ENCODE measurements around the gene DACT1.

Gene DACT1

GRCh38 chr14:58669556-58670200 is 31.9 kb downstream of the DACT1 start:
- no peak for DNase-seq (ENCODE audit: low spot score)

DNA sequence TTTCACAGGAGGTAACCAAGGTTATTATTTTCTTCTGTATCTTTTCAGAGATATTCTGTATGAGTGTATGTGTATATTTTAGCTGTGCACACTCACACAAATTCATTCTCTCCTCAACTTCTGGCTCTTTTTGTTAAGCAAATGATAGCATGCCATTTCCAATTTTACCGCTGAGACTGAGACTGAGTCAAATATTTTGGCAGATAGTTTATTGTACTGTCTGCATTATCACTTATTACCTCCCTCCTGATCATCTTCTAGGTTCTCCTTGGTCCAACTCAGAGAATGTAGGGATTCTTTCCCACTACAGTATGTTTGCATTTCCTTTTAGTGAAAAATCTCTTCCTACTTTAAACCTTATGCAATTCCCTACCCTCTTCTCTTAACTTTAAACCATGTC is 33.3 kb downstream of the DACT1 start:
- no peak for DNase-seq (ENCODE audit: low spot score)

- no peak for DNase-seq (ENCODE audit: low spot score)
These were observed 33.7 kb downstream of the DACT1 start for GRCh38 chr14:58671436-58671835.

- DNase-seq (ENCODE audit: low spot score), result no peak
These were observed 36.0 kb downstream of the DACT1 start for GRCh38 chr14:58673722-58674121.

DNA sequence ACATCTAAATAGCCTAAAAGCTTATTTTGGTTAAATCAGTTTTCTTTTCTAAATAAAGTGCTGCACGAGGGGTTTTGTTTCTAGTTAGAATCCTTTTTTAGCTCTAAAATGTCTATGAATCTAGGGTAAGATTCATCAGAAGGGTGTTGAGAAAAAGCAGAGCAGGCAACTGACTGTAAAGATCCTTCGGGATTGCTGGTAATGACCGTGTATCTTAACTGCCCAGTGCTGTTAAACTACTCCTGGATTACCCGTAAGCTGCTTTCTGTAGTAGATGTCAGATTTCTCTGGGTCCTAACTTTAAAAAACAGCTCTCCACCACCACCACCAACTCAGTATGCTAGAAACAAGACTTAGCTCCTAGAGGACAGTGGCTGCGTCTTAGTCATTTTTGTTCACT is 39.2 kb downstream of the DACT1 start:
- DNase-seq (ENCODE audit: low spot score), result no peak

GRCh38 chr14:58677517-58677916 is 39.8 kb downstream of the DACT1 start:
- no peak for DNase-seq (ENCODE audit: low spot score)

DNA sequence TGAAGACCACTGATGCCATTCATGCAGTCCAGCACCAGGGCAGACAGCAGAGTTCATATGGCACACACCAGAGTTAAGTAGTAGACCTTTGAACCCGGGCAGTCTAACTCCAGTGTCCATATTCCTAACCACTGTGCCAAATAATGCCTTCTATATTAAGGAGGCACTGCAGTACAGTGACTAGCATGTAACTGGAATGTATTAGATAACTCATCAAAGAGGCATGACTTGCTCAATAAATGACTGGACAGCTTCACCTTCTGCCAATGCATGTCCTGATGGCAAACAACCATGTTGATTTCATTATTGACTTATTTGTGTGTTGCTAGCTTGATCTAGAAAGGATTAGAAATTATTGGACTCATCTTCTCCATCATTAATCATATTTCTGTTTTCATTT is 40.2 kb downstream of the DACT1 start:
- DNase-seq (ENCODE audit: low spot score), result no peak

DNA sequence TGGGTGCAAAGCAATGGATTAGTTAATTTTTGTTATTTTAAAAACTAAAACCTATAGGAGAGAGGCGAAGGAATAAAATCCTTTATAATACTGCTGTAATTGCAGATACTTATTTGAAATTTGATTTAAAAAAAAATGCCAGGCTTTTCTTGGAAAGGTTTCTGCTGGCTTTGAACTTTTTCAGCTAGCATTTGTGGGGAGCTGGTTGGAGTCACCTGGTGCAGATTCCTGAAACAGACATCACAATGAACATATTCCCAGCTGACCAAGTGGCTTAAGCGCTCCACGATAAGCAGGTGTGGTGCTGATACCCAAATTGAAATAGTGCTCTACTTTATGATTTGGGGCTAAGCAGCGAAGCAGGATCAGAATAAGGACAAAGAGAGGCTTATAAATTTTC is 42.9 kb downstream of the DACT1 start:
- DNase-seq (ENCODE audit: low spot score), result no peak

DNA sequence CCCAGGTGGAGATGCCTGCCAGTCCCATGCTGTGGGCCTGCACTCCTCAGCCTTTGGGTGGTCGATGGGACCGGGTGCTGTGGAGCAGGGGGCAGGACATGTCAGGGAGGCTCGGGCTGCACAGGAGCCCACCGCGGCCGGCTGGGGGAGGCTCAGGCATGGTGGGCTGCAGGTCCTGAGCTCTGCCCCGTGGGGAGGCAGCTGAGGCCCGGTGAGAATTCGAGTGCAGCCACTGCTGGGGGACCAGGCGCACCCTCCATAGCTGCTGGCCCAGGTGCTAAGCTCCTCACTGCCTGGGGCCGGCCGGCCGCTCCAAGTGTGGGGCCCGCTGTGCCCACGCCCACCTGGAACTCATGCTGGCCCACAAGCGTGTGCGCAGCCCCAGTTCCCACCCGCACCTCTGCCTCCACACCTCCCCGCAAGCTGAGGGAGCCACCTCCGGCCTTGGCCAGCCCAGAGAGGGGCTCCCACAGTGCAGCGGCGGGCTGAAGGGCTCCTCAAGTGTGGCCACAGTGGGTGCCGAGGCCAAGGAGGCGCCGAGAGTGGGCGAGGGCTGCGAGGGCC is 49.6 kb downstream of the DACT1 start:
- no peak for DNase-seq (ENCODE audit: low spot score)

GRCh38 chr14:58690801-58691516 is 53.2 kb downstream of the DACT1 start:
- no peak for DNase-seq (ENCODE audit: low spot score)

GRCh38 chr14:58693048-58693447 is 55.3 kb downstream of the DACT1 start:
- DNase-seq (ENCODE audit: low spot score), result no peak

DNA sequence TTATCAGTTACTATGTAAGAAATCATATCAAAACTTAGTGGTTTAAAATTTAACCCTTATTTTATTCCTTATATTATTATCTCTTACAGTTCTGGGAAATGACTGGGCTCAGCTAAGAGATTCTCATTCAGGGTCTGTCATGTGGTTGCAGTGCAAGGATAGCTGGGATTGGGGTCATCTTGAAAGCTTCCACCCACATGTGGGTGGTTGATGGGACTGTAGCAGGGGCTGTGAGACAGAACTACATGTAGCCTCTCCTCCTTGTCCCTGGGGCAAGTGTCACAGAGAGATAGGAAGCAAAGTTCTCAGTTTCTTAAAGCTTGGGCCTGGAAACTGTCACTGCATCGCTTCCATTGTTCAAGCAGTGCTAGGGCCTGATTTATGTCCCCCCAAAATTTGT is 57.8 kb downstream of the DACT1 start:
- DNase-seq (ENCODE audit: low spot score), result no peak

- no peak for DNase-seq (ENCODE audit: low spot score)
These were observed 59.6 kb downstream of the DACT1 start for GRCh38 chr14:58697266-58697929.
